Measurements from ENCODE around the gene SLC5A3. TPM values are rescaled to one million over a fixed set of nuclear protein-coding genes. Genes with fewer than 3 reads are reported as not detected.

The SLC5A3 gene
- total RNA-seq, 1 donor from 2014 or later: 7.6 TPM

DNA sequence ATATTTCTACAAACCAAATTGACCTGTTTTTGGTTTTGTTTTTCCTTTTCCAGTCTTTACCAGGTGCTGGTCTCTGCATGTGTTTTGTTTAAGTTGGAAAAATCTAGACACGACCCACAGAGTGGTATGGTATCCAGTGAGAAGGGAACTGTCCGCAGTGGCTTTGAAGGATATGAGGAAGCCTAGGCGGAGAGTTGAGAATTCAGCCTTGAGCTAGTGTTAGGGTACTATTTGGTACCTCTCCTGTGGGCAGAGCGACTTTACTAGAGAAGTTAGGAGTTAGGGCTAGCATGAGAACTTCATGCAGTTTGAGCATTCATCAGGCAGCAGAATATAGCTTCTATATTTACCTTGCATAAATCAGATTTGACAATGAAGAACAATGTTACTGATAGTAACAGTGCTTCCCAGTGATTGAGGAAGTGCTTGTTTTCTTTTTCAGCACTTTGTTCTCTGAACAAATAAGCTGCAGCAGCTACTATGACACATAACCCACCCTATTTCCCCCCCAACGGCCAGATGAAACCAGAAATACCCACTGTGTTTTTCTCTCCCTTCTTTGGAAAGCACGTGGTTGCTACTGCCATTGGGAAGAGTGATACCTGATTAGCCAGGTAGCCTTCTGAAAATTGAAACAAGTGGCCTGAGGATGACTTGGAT is 19.0 kb downstream of the SLC5A3 start:
- Mint-ChIP-seq H3K4me1 (ENCODE audit: unreplicated experiment) (peaks cover 13% of the 10 kb centered on the region), H3K4me3 (ENCODE audit: unreplicated experiment) (no peak overlapping the region), H3K9me3 (ENCODE audit: unreplicated experiment) (no peaks in the 10 kb centered on the region), H3K27ac (ENCODE audit: unreplicated experiment) (no peak overlapping the region), H3K27me3 (ENCODE audit: unreplicated experiment) (no peaks in the 10 kb centered on the region), H3K36me3 (ENCODE audit: low read depth, unreplicated experiment) (peaks cover 9% of the 10 kb centered on the region)
- TF ChIP-seq, protein P1, sequence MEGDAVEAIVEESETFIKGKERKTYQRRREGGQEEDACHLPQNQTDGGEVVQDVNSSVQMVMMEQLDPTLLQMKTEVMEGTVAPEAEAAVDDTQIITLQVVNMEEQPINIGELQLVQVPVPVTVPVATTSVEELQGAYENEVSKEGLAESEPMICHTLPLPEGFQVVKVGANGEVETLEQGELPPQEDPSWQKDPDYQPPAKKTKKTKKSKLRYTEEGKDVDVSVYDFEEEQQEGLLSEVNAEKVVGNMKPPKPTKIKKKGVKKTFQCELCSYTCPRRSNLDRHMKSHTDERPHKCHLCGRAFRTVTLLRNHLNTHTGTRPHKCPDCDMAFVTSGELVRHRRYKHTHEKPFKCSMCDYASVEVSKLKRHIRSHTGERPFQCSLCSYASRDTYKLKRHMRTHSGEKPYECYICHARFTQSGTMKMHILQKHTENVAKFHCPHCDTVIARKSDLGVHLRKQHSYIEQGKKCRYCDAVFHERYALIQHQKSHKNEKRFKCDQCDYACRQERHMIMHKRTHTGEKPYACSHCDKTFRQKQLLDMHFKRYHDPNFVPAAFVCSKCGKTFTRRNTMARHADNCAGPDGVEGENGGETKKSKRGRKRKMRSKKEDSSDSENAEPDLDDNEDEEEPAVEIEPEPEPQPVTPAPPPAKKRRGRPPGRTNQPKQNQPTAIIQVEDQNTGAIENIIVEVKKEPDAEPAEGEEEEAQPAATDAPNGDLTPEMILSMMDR (IDR thresholded peaks at IDR 0.05; ENCODE audit: unreplicated experiment): no peak
- DNase-seq (ENCODE audit: low spot score): no peak

DNA sequence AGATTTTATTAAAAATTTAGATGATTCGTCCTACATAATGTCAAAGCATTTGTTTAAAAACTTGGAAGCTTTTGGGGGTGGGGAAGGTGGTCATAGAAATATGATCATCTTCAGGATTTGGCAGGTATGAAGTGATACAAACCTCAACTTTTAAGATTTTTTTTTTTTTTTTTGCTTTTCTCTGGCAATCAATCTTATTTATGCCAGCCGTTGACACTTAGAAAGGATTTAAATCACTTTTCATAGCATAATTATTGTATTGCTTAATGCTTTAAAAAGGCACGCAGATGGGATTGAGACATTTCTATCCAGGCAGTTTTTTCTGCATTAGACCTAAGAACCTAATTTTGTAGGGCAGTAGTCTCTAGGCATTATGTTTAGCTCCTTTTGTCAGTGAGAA is 19.7 kb downstream of the SLC5A3 start:
- H3K4me1 Mint-ChIP-seq (ENCODE audit: unreplicated experiment): peaks cover 16% of the 10 kb centered on the region

DNA sequence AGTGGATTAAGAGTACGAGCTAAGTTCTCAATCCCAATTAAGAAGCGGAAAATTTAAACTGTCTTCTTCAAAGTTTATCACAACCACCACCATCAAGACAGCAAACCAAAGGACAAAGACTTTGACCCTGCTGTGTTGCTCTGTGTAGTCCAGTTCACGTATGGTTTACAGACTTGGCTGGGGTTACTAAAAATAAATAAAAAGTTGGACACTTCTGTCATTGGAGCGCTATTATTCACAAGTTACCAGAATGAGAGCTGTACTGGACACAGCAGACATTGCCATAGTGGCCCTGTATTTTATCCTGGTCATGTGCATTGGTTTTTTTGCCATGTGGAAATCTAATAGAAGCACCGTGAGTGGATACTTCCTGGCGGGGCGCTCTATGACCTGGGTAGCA is 21.6 kb downstream of the SLC5A3 start:
- H3K36me3 Mint-ChIP-seq (ENCODE audit: low read depth, unreplicated experiment): peaks cover 9% of the 10 kb centered on the region
- no peak for DNase-seq (ENCODE audit: low spot score)
- TF ChIP-seq, protein P1 (IDR thresholded peaks at IDR 0.05; ENCODE audit: unreplicated experiment): no peak
- H3K4me1 Mint-ChIP-seq (ENCODE audit: unreplicated experiment): peaks cover 16% of the 10 kb centered on the region
- no peak overlapping the region for H3K27ac Mint-ChIP-seq (ENCODE audit: unreplicated experiment)
- H3K4me3 Mint-ChIP-seq (ENCODE audit: unreplicated experiment): no peak overlapping the region
- no peaks in the 10 kb centered on the region for H3K27me3 Mint-ChIP-seq (ENCODE audit: unreplicated experiment)
- H3K9me3 Mint-ChIP-seq (ENCODE audit: unreplicated experiment): no peaks in the 10 kb centered on the region

More for the DNA sequence above, 19.7 kb downstream of the SLC5A3 start:
- no peaks in the 10 kb centered on the region for H3K9me3 Mint-ChIP-seq (ENCODE audit: unreplicated experiment)
- TF ChIP-seq, protein P1 (IDR thresholded peaks at IDR 0.05; ENCODE audit: unreplicated experiment): no peak
- H3K27me3 Mint-ChIP-seq (ENCODE audit: unreplicated experiment): no peaks in the 10 kb centered on the region
- H3K27ac Mint-ChIP-seq (ENCODE audit: unreplicated experiment): no peak overlapping the region
- peaks cover 9% of the 10 kb centered on the region for H3K36me3 Mint-ChIP-seq (ENCODE audit: low read depth, unreplicated experiment)
- no peak overlapping the region for H3K4me3 Mint-ChIP-seq (ENCODE audit: unreplicated experiment)
- no peak for DNase-seq (ENCODE audit: low spot score)

DNA sequence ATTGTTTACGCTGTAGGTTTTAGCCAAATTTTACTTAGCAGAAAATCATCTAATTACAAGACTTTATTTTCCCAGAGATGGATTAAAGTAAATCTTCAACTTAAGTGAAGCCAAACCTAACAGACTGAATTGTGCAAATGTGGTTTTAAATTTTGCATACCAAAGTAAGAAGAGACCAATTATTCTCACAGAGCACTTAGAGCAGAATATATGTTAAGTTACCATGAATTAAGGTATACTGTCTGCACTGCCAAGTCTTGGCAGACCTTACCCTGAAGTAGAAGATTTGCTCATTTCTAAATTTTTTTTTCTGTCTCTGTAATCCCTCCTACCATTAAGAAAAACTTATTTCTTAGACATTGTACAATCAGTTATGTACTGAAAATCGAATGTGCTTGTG is 24.1 kb downstream of the SLC5A3 start:
- H3K36me3 Mint-ChIP-seq (ENCODE audit: low read depth, unreplicated experiment): peaks cover 9% of the 10 kb centered on the region
- no peak overlapping the region for H3K27ac Mint-ChIP-seq (ENCODE audit: unreplicated experiment)
- no peaks in the 10 kb centered on the region for H3K27me3 Mint-ChIP-seq (ENCODE audit: unreplicated experiment)
- no peak for DNase-seq (ENCODE audit: low spot score)
- TF ChIP-seq, protein P1 (IDR thresholded peaks at IDR 0.05; ENCODE audit: unreplicated experiment): no peak
- H3K4me1 Mint-ChIP-seq (ENCODE audit: unreplicated experiment): peaks cover 10% of the 10 kb centered on the region
- H3K4me3 Mint-ChIP-seq (ENCODE audit: unreplicated experiment): no peak overlapping the region
- H3K9me3 Mint-ChIP-seq (ENCODE audit: unreplicated experiment): no peaks in the 10 kb centered on the region

DNA sequence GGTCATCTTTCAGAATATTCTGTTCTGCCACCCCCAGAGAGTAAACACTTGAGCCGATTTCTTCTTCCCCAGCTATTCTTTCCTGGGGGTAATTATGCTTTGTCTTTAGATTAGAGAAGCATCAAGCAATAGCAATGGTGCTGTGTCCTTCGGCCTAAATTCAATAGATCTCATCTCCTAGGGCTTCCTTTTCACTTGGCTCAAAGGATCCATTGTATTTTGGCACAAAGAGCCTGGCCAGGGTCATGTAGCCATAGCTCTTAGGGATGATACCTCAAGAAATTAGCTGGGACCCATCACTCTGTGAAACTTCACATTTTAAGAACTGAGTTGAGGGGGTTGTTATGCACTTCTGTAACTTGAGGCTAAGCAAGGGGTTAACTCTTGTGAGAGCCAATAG is 27.0 kb downstream of the SLC5A3 start:
- Mint-ChIP-seq H3K9me3 (ENCODE audit: unreplicated experiment) (no peaks in the 10 kb centered on the region), H3K27ac (ENCODE audit: unreplicated experiment) (no peak overlapping the region), H3K36me3 (ENCODE audit: low read depth, unreplicated experiment) (peaks cover 9% of the 10 kb centered on the region), H3K4me3 (ENCODE audit: unreplicated experiment) (no peak overlapping the region), H3K27me3 (ENCODE audit: unreplicated experiment) (no peaks in the 10 kb centered on the region), H3K4me1 (ENCODE audit: unreplicated experiment) (peaks cover 3% of the 10 kb centered on the region)
- DNase-seq (ENCODE audit: low spot score): no peak
- TF ChIP-seq, protein P1 (IDR thresholded peaks at IDR 0.05; ENCODE audit: unreplicated experiment): no peak
